ENCODE measurements around the gene PSMD9.
A peak's percentile ranks its signal among the peaks of the same experiment; 100 is the strongest.
"Not testable (repeated sequence)": the region's sequence is repeated elsewhere in the genome, so short reads cannot be mapped to it uniquely, and the experiment has no call there.

The PSMD9 gene

DNA sequence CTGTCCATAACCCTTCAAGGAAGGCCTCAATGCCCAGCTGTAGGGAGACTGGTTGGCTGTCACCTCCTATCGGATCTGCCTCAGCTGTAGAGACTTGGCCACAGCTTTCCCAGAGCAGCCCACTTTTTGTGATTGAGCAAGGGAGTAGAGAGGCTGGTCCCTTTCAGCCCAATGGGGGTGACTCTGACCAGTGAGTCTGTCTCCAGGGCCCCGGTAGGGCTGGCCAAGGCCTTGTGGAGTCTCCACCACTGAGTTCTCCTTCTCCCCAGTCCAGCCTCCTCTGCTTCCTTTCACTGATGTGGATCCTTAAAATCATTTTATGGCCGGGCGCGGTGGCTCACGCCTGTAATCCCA is 15.4 kb upstream of the PSMD9 start:
- no peak for DNase-seq (ENCODE audit: low spot score)

DNA sequence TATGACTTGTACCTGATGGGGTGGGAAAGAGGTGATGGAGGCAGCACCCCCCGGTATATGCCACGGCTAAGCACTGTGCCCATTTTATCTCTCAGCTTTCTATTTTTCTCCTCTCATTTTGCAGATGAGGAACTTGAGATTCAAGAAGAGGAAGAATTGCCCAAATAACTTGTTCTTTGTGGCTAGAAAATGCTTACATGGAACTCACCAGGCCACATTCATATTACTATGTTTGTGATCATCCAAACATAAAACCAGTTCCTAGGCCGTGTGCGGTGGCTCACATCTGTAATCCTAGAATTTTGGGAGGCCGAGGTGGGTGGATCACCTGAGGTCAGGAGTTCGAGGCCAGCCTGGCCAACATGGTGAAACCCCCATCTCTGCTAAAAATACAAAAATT is 14.5 kb upstream of the PSMD9 start:
- no peak for DNase-seq (ENCODE audit: low spot score)

DNA sequence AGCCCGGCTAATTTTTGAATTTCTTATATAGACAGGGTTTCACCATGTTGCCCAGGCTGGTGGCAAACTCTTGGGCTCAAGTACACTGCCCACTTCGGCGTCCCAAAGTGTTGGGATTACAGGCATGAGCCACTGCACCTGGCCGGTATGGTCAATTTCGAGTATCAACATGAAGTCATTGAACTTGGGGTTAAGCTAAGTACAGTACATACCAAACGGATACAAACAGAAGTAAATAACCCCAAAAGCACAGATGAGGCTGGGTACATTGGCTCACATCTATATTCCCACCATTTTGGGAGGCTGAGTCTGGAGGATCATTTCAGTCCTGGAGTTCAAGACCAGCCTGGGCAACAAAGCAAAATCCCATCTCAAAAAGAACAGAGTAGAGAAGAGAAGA is 13.0 kb upstream of the PSMD9 start:
- DNase-seq (ENCODE audit: low spot score): no peak

DNA sequence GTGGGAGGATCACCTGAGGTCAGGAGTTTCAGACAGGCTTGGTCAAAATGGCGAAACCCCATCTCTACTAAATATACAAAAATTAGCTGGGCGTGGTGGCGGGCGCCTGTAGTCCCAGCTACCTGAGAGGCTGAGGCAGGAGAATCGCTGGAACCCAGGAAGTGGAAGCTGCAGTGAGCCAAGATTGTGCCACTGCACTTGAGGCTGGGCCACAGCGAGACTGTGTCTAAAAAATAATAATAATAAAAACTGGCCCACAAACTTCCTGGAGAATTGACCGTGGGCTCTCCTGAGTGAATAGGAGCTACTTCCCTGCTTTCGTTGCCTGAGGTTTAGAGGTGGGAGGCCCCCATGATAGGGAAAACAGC is 12.5 kb upstream of the PSMD9 start:
- DNase-seq (ENCODE audit: low spot score): not testable (repeated sequence)

DNA sequence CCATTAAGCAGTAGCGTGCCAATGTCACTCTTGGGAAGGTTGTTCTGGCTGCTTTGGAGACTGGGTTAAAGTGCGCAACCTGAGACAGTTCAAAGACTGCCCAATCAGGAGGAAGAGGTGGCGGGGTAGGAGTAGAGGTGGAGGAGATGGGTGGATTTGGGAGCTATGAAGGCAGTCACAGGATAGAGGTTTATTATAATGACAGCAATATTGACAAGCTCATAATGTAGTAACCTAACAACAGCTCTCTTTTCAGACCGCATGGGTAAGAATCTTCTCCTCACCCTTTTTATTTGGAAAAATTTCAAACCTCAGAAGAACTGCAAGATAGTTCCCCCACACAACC is 5.3 kb upstream of the PSMD9 start:
- DNase-seq (ENCODE audit: low spot score): no peak

DNA sequence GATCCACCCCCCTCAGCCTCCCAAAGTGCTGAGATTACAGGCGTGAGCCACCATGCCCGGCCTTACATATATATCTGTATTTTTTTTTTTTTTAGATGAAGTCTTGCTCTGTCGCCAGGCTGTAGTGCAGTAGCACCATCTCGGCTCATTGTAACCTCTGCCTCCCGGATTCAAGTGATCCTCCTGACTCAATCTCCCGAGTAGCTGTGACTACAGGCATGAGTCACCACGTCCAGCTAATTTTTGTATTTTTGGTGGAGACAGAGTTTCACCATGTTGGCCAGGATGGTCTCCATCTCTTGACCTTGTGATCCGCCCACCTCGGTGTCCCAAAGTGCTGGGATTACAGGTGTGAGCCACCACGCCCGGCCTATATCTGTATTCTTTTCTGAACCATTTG is 3.5 kb upstream of the PSMD9 start:
- DNase-seq (ENCODE audit: low spot score): not testable (repeated sequence)

DNA sequence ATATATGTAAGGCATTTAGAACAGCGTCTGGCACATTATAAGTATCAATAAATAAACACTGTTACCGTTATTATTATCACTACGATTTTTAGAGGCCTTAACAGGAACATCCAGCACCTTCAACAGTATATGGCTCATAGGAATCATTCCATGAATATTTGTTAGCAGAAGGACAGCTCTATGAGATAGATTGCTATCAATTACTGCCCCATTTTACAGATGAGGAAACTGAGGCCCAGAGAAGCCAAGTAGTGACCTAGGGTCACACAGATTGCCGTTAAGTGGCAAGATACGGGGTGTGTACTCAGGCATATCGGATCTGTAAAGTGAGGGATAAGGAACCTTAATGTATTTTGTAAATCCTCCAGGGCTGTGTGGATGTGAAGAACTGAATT is 510 bp upstream of the PSMD9 start:
- no peak for DNase-seq (ENCODE audit: low spot score)

DNA sequence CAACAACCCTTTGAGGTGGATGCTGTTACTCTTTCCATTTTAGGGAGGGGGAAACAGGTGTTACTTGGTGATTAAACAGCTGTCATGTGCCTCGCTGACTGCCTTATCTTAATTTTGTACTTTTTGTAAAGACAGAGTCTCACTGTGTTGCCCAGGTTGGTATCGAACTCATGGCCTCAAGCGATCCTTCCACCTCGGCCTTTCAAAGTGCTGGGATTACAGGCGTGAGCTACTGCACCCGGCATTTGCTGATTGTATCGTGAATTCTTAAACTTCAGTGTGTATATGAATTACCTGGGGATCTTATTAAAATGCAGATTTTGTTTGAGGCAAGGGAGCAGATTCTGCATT is 659 bp downstream of the PSMD9 start:
- DNase-seq (ENCODE audit: low spot score): no peak

DNA sequence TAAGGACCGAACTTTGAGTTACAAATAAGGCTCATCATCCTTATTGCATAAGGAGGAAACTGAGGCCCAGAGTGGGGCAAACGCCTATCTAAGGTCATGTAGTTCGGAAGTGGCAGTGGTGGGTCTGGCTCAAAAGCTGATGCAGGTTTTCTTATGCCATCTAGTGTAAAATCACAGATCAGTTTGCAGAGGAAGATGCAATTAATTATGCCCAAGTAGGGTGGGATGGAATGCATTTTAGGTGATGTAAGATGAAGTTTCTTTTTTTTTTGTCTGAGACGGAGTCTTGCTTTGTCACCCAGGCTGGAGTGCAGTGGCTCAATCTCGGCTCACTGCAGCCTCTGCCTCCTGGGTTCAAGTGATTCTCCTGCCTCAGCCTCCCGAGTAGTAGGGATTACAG is 1.1 kb downstream of the PSMD9 start:
- DNase-seq (ENCODE audit: low spot score): not testable (repeated sequence)

DNA sequence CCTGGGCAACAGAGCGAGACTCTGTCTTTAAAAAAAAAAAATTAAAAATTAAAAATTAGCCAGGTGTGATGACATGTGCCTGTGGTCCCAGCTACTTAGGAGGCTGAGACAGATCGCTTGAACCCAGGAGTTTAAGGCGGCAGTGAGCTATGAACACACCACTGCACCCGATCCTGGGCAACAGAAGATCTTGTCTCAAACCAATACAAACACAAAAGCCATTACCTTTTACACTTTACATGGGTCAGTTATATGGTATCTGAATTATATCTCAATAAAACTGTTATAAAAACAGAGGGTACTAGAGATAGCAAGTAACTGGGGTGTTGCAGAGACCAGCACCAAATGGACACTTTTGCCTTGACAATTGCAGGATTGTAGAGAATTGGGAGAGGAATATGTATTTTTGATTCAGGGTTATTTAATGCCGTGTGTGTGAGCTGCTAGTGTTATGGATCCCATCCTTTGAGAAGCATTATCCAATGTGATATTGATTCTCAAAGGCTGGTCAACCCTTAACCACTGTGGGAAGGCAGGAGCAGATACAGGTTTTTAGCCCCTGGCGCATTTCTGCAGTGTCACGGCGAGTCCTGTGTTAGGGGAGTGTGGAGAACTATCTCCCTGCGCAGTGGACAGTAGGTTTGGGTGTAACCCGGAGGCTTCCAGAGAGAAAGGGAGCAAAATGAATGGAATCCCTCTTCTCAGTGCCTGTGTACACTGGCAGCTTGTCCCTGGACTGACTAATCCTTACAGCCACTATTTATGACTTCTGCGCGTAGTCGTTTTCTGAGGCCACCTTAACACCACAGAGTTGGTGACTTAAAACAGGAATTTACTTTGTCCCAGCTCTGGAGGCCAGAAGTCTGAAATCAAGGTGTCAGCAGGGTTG is 4.3 kb downstream of the PSMD9 start:
- DNase-seq (ENCODE audit: low spot score): no peak

DNA sequence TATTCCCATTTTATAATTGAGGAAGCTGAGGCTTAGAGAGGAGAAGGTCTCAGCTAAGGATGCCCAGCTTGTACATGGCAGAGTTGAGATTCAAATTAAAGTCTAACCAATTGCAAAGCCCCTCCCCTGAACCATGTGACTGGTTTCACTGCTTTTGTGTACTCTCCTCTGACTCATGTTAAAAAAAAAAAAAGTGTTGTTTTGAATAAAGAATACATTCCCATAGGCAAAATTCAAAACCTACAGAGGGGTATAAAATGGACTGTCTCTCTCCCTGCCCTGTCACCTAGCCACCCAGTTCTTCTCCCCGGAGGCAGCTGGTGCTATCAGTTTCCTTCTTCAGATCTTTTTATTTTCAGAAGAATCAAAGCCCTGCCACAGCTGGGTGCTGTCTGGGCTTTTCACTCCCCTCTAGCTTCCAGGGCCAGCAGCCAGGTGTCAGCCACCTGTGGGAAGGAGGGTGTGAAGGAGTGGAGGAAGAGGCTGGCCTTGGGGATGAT is 5.4 kb downstream of the PSMD9 start:
- no peak for DNase-seq (ENCODE audit: low spot score)

DNA sequence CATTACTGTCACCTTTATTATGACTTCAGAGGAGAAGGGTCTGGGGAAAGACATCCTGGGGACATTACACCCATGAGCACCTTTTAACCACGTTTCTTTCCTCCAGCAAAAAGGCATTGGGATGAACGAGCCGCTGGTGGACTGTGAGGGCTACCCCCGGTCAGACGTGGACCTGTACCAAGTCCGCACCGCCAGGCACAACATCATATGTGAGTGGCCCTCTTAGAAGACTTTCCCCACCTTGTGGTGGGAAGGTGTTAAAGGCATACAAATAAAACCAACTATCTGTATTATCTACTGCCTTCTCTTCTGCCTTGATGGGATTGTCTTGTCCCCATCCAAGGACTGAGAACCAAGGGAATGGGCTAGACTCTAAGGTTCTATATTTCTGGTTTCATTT is 6.0 kb downstream of the PSMD9 start:
- DNase-seq (ENCODE audit: low spot score): no peak

DNA sequence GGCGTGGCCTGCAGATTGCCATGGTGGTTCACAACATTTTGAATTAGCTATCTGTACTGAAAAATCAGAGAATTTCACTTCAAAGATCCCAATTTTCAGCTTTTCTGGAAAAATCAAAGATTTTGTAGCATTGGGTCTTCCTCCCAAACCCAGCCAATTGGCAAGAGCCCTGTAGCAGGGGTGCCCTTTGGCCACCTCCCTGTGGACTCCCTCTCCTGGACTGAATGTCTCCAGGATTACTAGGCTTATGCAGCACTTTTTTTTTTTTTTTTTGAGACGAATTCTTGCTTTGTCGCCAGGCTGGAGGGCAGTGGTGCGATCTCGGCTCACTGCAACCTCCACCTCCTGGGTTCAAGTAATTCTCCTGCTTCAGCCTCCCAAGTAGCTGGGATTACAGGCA is 9.7 kb downstream of the PSMD9 start:
- no peak for DNase-seq (ENCODE audit: low spot score)

DNA sequence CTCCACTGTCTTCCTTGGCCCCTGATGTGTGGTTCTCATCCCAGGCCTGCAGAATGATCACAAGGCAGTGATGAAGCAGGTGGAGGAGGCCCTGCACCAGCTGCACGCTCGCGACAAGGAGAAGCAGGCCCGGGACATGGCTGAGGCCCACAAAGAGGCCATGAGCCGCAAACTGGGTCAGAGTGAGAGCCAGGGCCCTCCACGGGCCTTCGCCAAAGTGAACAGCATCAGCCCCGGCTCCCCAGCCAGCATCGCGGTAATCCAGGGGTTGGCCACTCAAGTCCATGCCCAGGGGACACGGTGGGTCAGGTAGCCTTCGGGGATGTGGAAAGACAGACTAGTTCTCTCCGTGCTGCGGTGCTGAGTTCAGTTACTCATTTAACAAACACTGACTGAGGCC is 11.0 kb downstream of the PSMD9 start:
- DNase-seq (ENCODE audit: low spot score): no peak

DNA sequence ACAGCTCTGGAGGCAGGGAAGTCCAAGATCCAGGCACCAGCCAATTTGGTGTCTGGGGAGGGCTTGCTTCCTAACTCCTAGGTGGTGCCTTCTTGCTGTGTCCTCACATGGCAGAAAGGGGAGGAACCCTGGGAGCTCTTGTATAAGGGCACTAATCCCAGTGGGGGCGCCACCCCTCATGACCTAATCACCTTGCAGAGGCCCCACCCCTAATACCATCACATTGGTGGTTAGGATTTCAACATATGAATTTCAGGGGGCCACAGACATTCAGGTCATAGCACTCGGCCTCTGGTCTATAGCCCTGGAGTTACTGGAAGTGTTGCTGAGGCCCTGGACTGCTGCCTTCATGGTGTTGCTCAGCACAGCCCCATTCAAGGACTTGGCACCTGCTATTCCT is 14.6 kb downstream of the PSMD9 start:
- no peak for DNase-seq (ENCODE audit: low spot score)

DNA sequence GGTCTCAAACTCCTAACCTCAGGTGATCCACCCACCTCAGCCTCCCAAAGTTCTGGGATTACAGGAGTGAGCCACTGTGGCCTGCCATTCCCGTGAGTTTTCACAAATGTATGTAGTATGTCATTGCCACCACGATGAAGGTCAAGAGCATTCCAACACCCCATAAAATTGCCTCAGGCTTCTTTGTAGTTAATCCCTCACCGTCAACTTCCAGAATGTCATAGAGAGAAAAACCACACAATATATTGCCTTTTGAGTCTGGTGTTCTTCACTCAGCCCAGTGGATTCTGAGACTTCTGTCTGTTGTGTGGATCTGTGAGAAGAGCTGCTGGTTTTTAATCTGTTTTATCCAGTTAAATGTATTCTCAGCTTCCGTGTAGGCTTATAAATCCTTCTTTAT is 17.2 kb downstream of the PSMD9 start:
- no peak for DNase-seq (ENCODE audit: low spot score)

DNA sequence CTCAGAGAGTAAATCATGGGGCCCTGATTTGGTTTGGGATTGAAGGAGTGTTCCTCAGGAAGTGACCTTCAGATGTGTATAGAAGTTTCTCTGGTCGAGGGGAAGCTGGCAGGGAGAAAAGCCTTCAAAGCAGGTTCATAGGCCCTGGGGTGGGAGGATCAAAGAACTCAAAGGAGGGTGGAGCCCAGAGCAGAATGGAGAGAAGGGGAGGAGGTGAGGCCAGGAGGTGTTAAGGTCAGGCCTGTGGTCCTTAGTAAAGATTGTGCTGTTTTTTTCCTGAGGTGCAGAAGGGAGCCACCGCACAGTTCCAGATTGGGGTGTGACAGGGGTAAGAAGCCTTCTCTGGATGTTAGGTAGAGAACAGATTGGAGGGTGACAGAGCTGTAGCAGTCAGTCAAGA is 20.1 kb downstream of the PSMD9 start:
- DNase-seq (ENCODE audit: low spot score): no peak

DNA sequence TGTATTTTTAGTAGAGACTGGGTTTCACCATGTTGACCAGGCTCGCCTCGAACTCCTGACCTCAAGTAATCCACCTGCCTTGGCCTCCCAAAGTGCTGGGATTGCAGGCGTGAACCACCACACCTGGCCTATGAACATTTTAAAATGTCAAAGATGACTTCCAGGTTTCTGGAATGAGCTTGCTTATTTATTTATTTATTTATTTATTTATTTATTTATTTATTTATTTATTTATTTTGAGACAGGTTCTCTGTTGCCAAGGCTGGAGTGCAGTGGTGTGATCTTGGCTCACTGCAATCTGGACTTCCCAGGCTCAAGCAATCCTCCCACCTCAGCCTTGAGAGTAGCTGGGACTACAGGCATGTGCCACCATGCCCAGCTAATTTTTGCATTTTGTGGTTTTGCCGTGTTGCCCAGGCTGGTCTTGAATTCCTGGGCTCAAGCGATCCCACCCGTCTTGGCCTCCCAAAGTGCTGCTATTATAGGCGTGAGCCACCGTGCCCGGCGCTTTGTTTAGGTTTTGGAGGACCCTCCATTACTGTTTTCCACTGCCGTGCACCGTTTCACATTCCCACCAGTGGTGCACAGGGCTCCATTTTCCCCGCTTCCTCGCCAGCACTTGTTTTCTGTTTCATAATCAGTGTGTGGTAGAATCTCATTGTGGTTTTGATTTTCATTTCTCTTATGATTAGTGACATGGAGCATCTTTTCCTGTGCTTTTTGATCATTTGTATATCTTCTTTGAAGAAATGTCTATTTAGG is 23.4 kb downstream of the PSMD9 start:
- DNase-seq (ENCODE audit: low spot score): no peak

DNA sequence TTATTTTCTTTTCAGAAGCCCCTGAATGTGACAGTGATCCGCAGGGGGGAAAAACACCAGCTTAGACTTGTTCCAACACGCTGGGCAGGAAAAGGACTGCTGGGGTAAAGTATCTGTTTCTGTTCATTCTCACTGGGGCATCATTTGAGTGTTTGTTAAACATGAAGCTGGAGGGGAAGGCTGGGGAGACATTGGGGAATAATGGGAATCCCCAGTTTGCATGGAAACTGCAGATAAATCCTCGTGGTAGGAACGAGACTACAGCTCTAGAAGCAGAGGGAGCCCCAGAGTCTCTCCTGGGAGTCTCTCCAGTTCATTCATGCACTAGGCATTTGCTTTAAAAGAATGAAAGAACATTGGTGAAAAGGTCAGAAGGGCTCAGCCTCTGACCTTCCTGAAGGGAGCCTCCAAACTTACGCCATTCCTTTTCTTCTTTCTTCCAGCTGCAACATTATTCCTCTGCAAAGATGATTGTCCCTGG is 27.3 kb downstream of the PSMD9 start:
- DNase-seq (ENCODE audit: low spot score): no peak

DNA sequence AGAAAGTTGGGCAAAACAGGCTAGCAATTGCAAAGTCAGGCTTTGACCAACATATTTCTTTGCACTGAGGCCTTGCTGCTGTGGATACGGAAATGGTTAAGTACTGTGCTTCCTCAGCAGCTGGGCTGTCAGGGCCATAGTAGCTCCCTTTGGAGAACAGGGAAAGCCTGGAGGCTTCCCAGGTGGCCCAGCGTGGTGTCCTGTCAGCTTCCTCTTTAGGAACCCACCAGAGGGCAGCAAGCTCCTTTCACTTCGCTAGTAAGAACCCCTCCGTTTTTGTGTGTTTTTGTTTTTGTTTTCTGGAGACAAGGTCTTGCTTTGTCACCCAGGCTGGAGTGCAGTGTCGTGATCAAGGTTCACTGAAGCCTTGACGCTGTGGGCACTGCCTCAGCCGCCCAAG is 28.1 kb downstream of the PSMD9 start:
- DNase-seq (ENCODE audit: low spot score): peak; percentile 63

DNA sequence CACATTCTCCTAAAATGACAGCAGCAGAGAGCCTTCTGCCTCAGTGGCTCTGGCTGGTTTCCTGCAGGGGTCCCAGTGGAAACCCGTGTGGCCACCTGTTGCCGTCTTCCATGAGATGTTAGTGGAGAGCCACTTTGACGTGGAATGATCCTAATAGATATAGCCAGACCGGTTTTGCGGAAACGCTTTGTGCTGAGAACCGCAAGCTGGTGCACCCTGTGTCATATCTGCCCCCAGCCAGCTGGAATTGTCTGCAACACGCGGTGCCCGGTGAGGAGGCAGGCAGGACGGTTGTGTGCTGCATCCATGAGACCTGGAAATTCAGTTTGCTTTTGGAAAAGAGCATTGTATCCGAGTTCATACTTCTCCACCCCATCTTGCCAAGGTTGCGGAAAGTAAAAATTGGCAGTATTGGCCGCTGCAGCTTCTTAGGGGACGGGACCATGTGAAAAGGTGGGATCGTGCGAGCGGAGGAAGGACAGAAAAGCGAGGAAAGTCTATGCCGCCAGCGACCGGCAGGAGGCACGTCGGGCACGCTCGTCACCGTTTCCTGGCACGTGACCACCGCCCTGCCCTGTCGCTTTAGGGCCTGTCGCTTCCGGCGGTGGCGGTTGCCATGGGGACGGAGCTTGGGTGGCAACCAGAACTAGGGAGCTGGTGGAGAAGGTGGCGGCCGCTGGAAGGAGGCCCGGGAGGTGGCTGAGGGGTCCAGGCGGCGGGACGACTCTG is 29.5 kb downstream of the PSMD9 start, which contains the start of gene CFAP251:
Gene CFAP251 (plus strand): TSS at position 643 of the 729 bp plus-strand sequence. CDS start 2,714 bp downstream, outside the sequence.
- DNase-seq (ENCODE audit: low spot score): peak; percentile 96

DNA sequence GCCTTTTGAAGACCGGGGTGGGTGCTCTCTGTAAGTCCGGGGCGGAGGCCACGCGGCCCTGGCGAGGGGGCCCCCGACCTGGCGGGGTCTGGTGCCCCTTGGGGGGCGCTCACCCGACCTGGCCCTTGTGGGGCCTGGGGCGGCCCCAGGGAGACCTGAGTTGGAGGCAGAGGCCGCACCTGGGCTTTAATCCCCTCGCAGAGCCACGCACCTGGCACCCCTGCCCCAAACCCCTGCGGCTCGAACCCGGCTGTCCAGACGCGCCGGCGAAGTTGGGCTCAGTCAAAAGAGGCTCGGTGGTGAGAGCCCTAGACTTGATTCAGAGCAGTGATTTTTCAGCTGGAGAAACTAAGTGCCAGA is 30.1 kb downstream of the PSMD9 start:
- DNase-seq (ENCODE audit: low spot score): no peak

DNA sequence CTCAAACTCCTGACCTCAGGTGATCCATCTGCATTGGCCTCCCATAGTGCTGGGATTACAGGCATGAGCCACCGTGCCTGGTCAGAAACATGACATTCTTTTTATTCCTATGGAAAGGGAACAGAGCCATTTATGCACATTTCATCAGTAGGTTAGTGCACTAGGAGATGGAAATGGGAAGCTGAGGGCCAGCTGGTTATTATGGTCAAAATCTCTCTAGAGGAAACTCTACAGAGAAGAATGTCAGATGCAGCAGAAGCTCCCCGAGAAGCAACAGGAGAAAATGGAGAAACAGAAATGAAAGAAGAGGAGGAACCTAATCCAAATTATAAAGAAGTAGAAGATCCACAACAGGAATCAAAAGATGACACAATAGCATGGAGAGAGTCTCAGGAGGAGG is 32.5 kb downstream of the PSMD9 start:
- DNase-seq (ENCODE audit: low spot score): no peak

Measured in ecto neural progenitor cell (in vitro differentiated cells).